Peyer's patch (tissue), 4 donors: ENCODE data around the gene FOS. TPM values are rescaled to one million over a fixed set of nuclear protein-coding genes. Genes with fewer than 3 reads are reported as not detected.
A peak's percentile ranks its signal among the peaks of the same experiment; 100 is the strongest.

ENCODE experiments used
- DNase-seq, 3 donors: peaks; one replicate each; pipeline ENCODE4 v3.0.0-alpha.2; 2017 to 2019
- H3K27ac ChIP-seq, 4 donors: fragments of 200-600 bp; sonication (generic); one replicate each; pipeline ENCODE4 v1.5.1; 2016 to 2019
- H3K27me3 ChIP-seq, 2 donors: fragments of 200-600 bp; sonication (generic); one replicate each; pipeline ENCODE4 v1.5.1; 2019
- H3K36me3 ChIP-seq, 3 donors: fragments of 200-600 bp; sonication (generic); one replicate each; pipeline ENCODE4 v1.5.1; 2016 to 2019
- H3K4me1 ChIP-seq, 4 donors: fragments of 200-600 bp; sonication (generic); one replicate each; pipeline ENCODE4 v1.5.1; 2016 to 2019
- H3K4me3 ChIP-seq, 4 donors: fragments of 200-600 bp; sonication (generic); 1 replicate in 3 of 4; 2 replicates in 1 of 4; pipeline ENCODE4 v1.5.1; 2016 to 2019; ENCODE audit warnings: mild to moderate bottlenecking in 1 of 4
- H3K9me3 ChIP-seq, 4 donors: fragments of 200-600 bp; sonication (generic); one replicate each; pipeline ENCODE4 v1.5.1; 2016 to 2019; ENCODE audit warnings: mild to moderate bottlenecking in 1 of 4
- POLR2A ChIP-seq, 2 donors: fragments of 450-650 bp; IDR thresholded peaks; one replicate each; pipeline ENCODE4 v1.5.1; 2017; ENCODE audit warnings: antibody characterized with exemption in 2 of 2, mild to moderate bottlenecking in 2 of 2, moderate library complexity in 2 of 2
- total RNA-seq, 4 donors: library from RNA; depleted of rRNA; stranded (reverse); fragments of >200 nt; gene quantifications; one replicate each; pipeline ENCODE4 v1.1.0, GENCODE V29; 2016
- TF ChIP-seq, protein P1 (sequence below), 6 experiments: fragments of 450-650 bp in 4 of 6; fragments of 200-600 bp in 2 of 6; sonication (generic) in 1 of 6; IDR thresholded peaks; one replicate each; pipeline ENCODE4 v1.5.1; 2017 to 2019; ENCODE audit warnings: antibody characterized with exemption in 6 of 6, mild to moderate bottlenecking in 3 of 6, moderate library complexity in 1 of 6

The FOS gene
- 1,000 to 10,000 TPM in 1 of 4 donors, 100 to 1,000 TPM in 3; 267 to 2,466 (median 503) TPM for total RNA-seq

DNA sequence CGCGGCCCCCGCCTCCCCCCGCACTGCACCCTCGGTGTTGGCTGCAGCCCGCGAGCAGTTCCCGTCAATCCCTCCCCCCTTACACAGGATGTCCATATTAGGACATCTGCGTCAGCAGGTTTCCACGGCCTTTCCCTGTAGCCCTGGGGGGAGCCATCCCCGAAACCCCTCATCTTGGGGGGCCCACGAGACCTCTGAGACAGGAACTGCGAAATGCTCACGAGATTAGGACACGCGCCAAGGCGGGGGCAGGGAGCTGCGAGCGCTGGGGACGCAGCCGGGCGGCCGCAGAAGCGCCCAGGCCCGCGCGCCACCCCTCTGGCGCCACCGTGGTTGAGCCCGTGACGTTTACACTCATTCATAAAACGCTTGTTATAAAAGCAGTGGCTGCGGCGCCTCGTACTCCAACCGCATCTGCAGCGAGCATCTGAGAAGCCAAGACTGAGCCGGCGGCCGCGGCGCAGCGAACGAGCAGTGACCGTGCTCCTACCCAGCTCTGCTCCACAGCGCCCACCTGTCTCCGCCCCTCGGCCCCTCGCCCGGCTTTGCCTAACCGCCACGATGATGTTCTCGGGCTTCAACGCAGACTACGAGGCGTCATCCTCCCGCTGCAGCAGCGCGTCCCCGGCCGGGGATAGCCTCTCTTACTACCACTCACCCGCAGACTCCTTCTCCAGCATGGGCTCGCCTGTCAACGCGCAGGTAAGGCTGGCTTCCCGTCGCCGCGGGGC is at the start of gene FOS:
Gene FOS (plus strand): TSS at position 407 of the 731 bp plus-strand sequence. CDS start 155 bp downstream, at position 562.
- DNase-seq, result peak; percentile 92 to 97 (median 92)
- Histone ChIP-seq H3K4me1 (peaks cover 13 to 26% (median 18%) of the 10 kb centered on the region in 4 donors), H3K27ac (peak within 1 kb of the TSS; percentile 77 to 99 (median 92)), H3K27me3 (no peaks in the 10 kb centered on the region), H3K9me3 (no peaks in the 10 kb centered on the region), H3K36me3 (peaks cover 0 to 28% (median 0%) of the 10 kb centered on the region in 3 donors), H3K4me3 (peak within 1 kb of the TSS; percentile 62 to 69 (median 62))
- TF ChIP-seq POLR2A (IDR thresholded peaks at IDR 0.05), result peak; percentile 99 to 100
- TF ChIP-seq, protein P1, sequence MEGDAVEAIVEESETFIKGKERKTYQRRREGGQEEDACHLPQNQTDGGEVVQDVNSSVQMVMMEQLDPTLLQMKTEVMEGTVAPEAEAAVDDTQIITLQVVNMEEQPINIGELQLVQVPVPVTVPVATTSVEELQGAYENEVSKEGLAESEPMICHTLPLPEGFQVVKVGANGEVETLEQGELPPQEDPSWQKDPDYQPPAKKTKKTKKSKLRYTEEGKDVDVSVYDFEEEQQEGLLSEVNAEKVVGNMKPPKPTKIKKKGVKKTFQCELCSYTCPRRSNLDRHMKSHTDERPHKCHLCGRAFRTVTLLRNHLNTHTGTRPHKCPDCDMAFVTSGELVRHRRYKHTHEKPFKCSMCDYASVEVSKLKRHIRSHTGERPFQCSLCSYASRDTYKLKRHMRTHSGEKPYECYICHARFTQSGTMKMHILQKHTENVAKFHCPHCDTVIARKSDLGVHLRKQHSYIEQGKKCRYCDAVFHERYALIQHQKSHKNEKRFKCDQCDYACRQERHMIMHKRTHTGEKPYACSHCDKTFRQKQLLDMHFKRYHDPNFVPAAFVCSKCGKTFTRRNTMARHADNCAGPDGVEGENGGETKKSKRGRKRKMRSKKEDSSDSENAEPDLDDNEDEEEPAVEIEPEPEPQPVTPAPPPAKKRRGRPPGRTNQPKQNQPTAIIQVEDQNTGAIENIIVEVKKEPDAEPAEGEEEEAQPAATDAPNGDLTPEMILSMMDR (IDR thresholded peaks at IDR 0.05), result peak in 3 of 6 experiments; percentile 20 to 22 (median 21)

DNA sequence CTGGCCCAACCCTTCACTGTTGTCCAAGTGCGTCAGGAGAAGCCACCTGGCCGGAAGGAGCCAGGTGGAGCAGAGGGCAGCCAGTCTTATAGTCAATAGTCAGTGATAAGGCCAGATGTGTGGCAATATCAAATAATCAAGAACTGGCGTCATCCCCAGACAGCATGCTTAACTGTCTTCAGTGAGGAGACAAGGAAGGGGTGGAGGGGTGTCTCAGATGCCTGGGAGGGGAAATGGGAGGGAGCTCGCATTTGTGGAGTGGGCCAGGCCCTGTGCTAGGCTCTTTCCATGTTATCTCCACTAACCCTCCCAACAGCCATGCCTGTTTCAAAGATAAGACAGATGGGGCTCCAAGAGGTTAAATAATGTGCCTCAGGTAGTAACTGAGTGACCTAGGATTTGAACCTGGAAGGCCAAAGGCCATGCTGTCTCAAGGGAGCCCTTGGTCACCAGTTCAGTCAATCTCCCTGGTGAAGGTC is 48.9 kb upstream of the FOS start:
- no peaks in the 10 kb centered on the region for H3K9me3 ChIP-seq
- H3K27ac ChIP-seq, result peak overlapping the region; percentile 36 to 89 (median 74)
- no peaks in the 10 kb centered on the region for H3K36me3 ChIP-seq
- no peak overlapping the region for H3K4me3 ChIP-seq
- TF ChIP-seq POLR2A (IDR thresholded peaks at IDR 0.05), result peak in 1 of 2 donors; percentile 63
- TF ChIP-seq, protein P1 (IDR thresholded peaks at IDR 0.05), result peak in 1 of 6 experiments; percentile 19
- no peaks in the 10 kb centered on the region for H3K27me3 ChIP-seq
- peak in 2 of 3 donors; percentile 80 to 85 for DNase-seq
- peaks cover 2 to 65% (median 18%) of the 10 kb centered on the region in 4 donors for H3K4me1 ChIP-seq

DNA sequence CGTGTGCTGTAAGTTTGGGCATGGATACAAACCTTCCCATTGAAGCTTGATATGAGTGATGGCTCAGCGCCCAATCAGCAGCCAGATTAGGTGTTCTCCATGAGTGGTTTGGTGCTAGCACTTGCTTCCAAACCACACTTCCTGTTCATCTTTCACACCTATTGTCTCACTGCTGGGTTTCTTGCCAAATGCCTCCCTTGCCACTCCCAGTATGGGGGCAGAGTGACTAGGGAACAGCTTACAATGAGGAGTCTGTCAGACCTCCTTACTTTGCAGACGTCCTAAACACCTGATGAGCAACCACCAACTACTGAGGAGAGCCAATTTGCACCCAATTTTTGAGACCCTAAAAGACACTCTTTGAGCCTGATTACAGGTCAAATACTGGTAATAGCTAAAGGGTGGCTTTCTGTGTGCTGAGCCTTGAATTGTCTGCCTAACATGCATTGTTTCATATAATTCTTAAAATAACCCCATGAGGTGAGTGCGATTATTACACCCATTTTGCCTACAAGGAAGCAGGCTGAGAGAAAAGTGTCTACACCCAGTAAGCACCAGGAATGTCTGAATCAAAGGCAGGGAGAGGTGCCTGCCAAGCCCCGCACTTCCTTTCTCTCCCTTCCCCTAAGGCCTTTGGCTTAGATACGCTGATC is 48.4 kb upstream of the FOS start:
- Histone ChIP-seq H3K4me1 (peaks cover 2 to 71% (median 18%) of the 10 kb centered on the region in 4 donors), H3K27me3 (no peaks in the 10 kb centered on the region), H3K4me3 (no peak overlapping the region), H3K27ac (peak overlapping the region; percentile 36 to 89 (median 74)), H3K9me3 (no peaks in the 10 kb centered on the region), H3K36me3 (no peaks in the 10 kb centered on the region)
- TF ChIP-seq POLR2A (IDR thresholded peaks at IDR 0.05), result peak in 1 of 2 donors; percentile 36
- TF ChIP-seq, protein P1 (IDR thresholded peaks at IDR 0.05), result peak in 3 of 6 experiments; percentile 66 to 73 (median 71)
- DNase-seq, result peak in 2 of 3 donors; percentile 76 to 90

DNA sequence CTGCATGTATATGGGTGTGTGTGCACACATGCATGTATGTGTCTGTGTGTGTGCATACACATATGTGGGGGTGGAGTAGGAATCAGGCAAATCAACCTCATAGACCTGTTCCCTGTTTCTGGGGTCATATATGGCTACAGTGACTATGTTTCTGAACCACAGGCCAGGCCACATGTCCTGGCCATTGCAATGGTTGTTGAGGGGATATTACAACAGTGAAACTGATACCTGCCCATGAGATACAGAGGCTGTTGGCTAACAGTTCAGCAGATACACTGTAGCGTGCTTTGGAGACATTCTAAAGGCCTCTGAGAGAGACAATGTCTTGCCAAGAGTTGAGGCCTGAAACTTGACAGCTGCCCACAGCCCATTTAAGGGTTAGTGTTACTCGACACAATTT is 47.3 kb upstream of the FOS start:
- H3K27ac ChIP-seq, result peak overlapping the region in 3 of 4 donors; percentile 72 to 89 (median 77)
- H3K36me3 ChIP-seq, result no peaks in the 10 kb centered on the region
- no peak for DNase-seq
- no peaks in the 10 kb centered on the region for H3K9me3 ChIP-seq
- no peak overlapping the region for H3K4me3 ChIP-seq
- H3K4me1 ChIP-seq, result peaks cover 2 to 74% (median 18%) of the 10 kb centered on the region in 4 donors
- TF ChIP-seq POLR2A (IDR thresholded peaks at IDR 0.05), result no peak
- TF ChIP-seq, protein P1 (IDR thresholded peaks at IDR 0.05), result no peak
- no peaks in the 10 kb centered on the region for H3K27me3 ChIP-seq

DNA sequence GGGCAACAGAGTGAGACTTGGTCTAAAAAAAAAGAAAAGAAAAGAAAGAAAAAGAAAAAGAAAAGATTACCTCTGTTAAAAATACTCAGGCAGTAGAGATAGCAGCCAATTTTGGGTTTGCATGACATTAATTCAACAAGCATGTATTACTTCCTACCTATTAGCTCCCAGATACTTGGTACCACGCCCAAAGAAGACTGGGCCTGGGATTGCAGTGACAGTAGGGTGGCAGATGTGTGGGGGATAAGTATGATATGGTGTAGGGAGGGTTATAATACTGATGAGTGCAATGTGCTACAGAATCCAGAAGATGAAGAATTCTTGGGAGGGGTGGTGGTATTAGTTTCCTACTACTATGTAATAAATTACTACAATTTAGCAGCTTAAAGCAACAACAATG is 46.4 kb upstream of the FOS start:
- Histone ChIP-seq H3K9me3 (no peaks in the 10 kb centered on the region), H3K36me3 (no peaks in the 10 kb centered on the region), H3K27ac (no peak overlapping the region), H3K4me1 (peaks cover 1 to 72% (median 18%) of the 10 kb centered on the region in 4 donors), H3K4me3 (no peak overlapping the region), H3K27me3 (no peaks in the 10 kb centered on the region)
- no peak for DNase-seq
- TF ChIP-seq POLR2A (IDR thresholded peaks at IDR 0.05), result no peak
